H1 (cell line): ENCODE results near the gene NCBP2. TPM values are rescaled to one million over a fixed set of nuclear protein-coding genes. Genes with fewer than 3 reads are reported as not detected.

Experiments used
- CHD7 ChIP-seq: fragments of 300-600 bp; sonication (generic); IDR thresholded peaks from 2 replicates; pipeline ENCODE4 v1.7.1; 2012; ENCODE audit warnings: low read length, moderate library complexity, mild to moderate bottlenecking, inconsistent platforms; ENCODE audit not compliant: insufficient replicate concordance
- EGR1 ChIP-seq: IDR thresholded peaks from 2 replicates; pipeline ENCODE4 v1.6.1; 2011; ENCODE audit warnings: low read depth, low read length, borderline replicate concordance
- POU5F1 ChIP-seq: IDR thresholded peaks from 2 replicates; pipeline ENCODE4 v1.6.1; 2011; ENCODE audit warnings: low read depth, mild to moderate bottlenecking, low read length, moderate library complexity
- SIN3A ChIP-seq, 2 experiments: IDR thresholded peaks in 1 of 2; conservative IDR thresholded peaks in 1 of 2; 2 replicates each; pipeline ENCODE4 v1.6.1; 2011 to 2012; ENCODE audit warnings: low read length in 2 of 2, improper control_type of control experiment in 1 of 2, low read depth in 1 of 2, mild to moderate bottlenecking in 1 of 2
- SP2 ChIP-seq: IDR thresholded peaks from 2 replicates; pipeline ENCODE4 v1.6.1; 2012; ENCODE audit warnings: mild to moderate bottlenecking, low read length, inconsistent platforms
- polyA plus RNA-seq, 7 experiments: library from polyadenylated mRNA; depleted of rRNA in 3 of 7; stranded (reverse) in 5 of 7; unstranded in 2 of 7; fragments of >200 nt in 5 of 7; fragments of 200-250 nt in 2 of 7; gene quantifications; 1 replicate in 5 of 7; 2 replicates in 1 of 7; 4 replicates in 1 of 7; pipeline versions ENCODE4 v1.2.1 to v1.2.3, GENCODE V29; 2011 to 2013; ENCODE audit warnings: missing spikeins in 2 of 7, mixed read lengths in 2 of 7
- total RNA-seq: library from RNA; stranded (reverse); fragmentation: NEBNext Ultra II Directional; extraction: Animal tissue kit (Norgen Biotek cat#: 25700); gene quantifications from 2 replicates; pipeline ENCODE4 v1.2.1, GENCODE V29; 2021

Gene NCBP2
- total and polyA plus RNA-seq, 2 of the 8 experiments (the other 6 are each of a cell fraction or from before 2014, with no cell fraction given) = 34.1 to 100 TPM

DNA sequence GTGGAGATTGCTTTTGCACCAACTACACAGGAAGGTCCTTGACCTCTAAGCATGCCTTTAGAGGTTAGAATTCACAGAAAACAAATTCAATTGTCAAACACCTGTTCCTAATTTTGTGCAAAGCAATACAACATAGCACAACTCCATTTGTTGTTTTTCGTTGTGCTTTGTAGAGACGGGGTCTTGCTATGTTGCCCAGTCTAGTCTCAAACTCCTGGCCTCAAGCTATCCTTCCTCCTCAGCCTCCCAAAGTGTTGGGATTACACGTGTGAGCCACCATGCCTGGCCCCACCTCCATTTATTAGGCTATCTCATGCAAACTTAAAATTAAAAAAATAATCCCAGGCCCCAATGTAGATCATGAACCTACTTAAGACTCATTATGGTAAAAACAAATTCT is 6.0 kb downstream of the NCBP2 start (continued):
- no peak for TF ChIP-seq SIN3A (conservative IDR thresholded peaks at IDR 0.05 in 1 of 2, IDR thresholded peaks at IDR 0.05 in 1 of 2; ENCODE audit: low read depth in 1 of 2, low read length in 2 of 2)
- TF ChIP-seq CHD7 = no peak
- no peak for TF ChIP-seq SP2
- no peak for TF ChIP-seq EGR1
- TF ChIP-seq POU5F1 = no peak
- TF ChIP-seq, all 59 proteins: peak for 0
